H1 (cell line): Measurements from ENCODE around the gene MIPOL1. TPM values are rescaled to one million over a fixed set of nuclear protein-coding genes. Genes with fewer than 3 reads are reported as not detected.

Experiments
- CTCF ChIA-PET: fragments of 300-600 bp; sonication (Branson Sonifier 250); formaldehyde crosslinking; loops from one replicate; lab custom pipeline; 2021; ENCODE audit not compliant: partially characterized antibody; lab: Charles Lee
- POLR2A ChIA-PET: fragments of 300-600 bp; sonication (Branson Sonifier 250); formaldehyde crosslinking; loops from one replicate; lab custom pipeline; 2021; ENCODE audit warnings: inconsistent platforms; ENCODE audit not compliant: partially characterized antibody; lab: Charles Lee
- DNase-seq, 2 experiments: peaks; one replicate each; pipeline versions ENCODE4 v3.0.0 to v3.0.0-alpha.2; 2010 to 2022; ENCODE audit warnings: low spot score in 2 of 2, low read depth in 1 of 2, mixed read lengths in 1 of 2
- FAIRE-seq: peaks from 2 replicates; lab custom pipeline; 2011; peaks lifted over from hg19 to GRCh38; lab: Jason Lieb, UNC
- H2AFZ ChIP-seq: 2 replicates; pipeline ENCODE4 v1.8.1; 2012; ENCODE audit warnings: low read length, inconsistent platforms
- H2AK5ac ChIP-seq: 2 replicates; pipeline ENCODE4 v1.6.1; 2013; ENCODE audit warnings: low read depth, low read length
- H2BK120ac ChIP-seq: replicated peaks from 2 replicates; pipeline ENCODE3; 2013; ENCODE audit warnings: low read depth, low read length, inconsistent platforms
- H2BK12ac ChIP-seq: 2 replicates; pipeline ENCODE4 v1.6.1; 2013; ENCODE audit warnings: low read depth, low read length
- H2BK15ac ChIP-seq: 2 replicates; pipeline ENCODE4 v1.6.1; 2013; ENCODE audit warnings: low read length
- H2BK20ac ChIP-seq: 2 replicates; pipeline ENCODE4 v1.6.1; 2013; ENCODE audit warnings: low read length
- H2BK5ac ChIP-seq: 2 replicates; pipeline ENCODE4 v1.6.1; 2013; ENCODE audit warnings: low read depth, low read length
- H3K14ac ChIP-seq: 2 replicates; pipeline ENCODE4 v1.6.1; 2013; ENCODE audit warnings: inconsistent platforms; ENCODE audit not compliant: insufficient read length
- H3K18ac ChIP-seq: 2 replicates; pipeline ENCODE4 v1.6.1; 2013; ENCODE audit warnings: low read length; ENCODE audit errors: extremely low read depth
- H3K23ac ChIP-seq: 2 replicates; pipeline ENCODE4 v1.6.1; 2013; ENCODE audit warnings: inconsistent platforms; ENCODE audit not compliant: insufficient read length
- H3K23me2 ChIP-seq: 2 replicates; pipeline ENCODE4 v1.6.1; 2013; ENCODE audit warnings: low read depth, low read length
- H3K27ac ChIP-seq: 2 replicates; pipeline ENCODE4 v1.6.1; 2011; ENCODE audit warnings: low read depth, low read length, inconsistent platforms
- H3K27me3 ChIP-seq, 4 experiments: replicated peaks in 1 of 4; 1 replicate in 1 of 4; 2 replicates in 3 of 4; pipeline versions ENCODE4 v1.6.1 to v1.8.1; 2011 to 2013; ENCODE audit warnings: low read length in 3 of 4, mild to moderate bottlenecking in 3 of 4, inconsistent platforms in 2 of 4, mixed read lengths in 2 of 4, moderate library complexity in 1 of 4; ENCODE audit not compliant: control insufficient read depth in 3 of 4, insufficient read depth in 3 of 4; ENCODE audit errors: extremely low read depth in 1 of 4
- H3K36me3 ChIP-seq, 4 experiments: 2 replicates each; pipeline versions ENCODE4 v1.6.1 to v1.8.1; 2011 to 2013; ENCODE audit warnings: mild to moderate bottlenecking in 4 of 4, low read length in 3 of 4, moderate library complexity in 2 of 4, control low read depth in 1 of 4, inconsistent platforms in 1 of 4; ENCODE audit not compliant: insufficient read depth in 4 of 4, control insufficient read depth in 2 of 4
- H3K4ac ChIP-seq: replicated peaks from 2 replicates; pipeline ENCODE3; 2013; ENCODE audit warnings: low read length, low read depth, mixed read lengths, inconsistent platforms; ENCODE audit not compliant: insufficient read length
- H3K4me1 ChIP-seq, 4 experiments: replicated peaks in 1 of 4; 1 replicate in 1 of 4; 2 replicates in 3 of 4; pipeline versions ENCODE4 v1.6.1 to v1.8.1; 2011 to 2013; ENCODE audit warnings: low read length in 3 of 4, inconsistent platforms in 2 of 4, mixed read lengths in 1 of 4; ENCODE audit not compliant: insufficient read depth in 4 of 4, control insufficient read depth in 3 of 4
- H3K4me2 ChIP-seq, 2 experiments: 2 replicates each; pipeline versions ENCODE4 v1.6.1 to v1.8.1; 2011 to 2013; ENCODE audit warnings: low read depth in 2 of 2, low read length in 2 of 2, control low read depth in 1 of 2, inconsistent platforms in 1 of 2, mild to moderate bottlenecking in 1 of 2; ENCODE audit not compliant: insufficient read depth in 1 of 2
- H3K4me3 ChIP-seq, 4 experiments: fragments of 200-600, 300-600 bp in 1 of 4; sonication (generic), shearing (Covaris generic), sonication (Bioruptor Twin) in 1 of 4; 2 replicates each; pipeline versions ENCODE4 v1.5.1 to v1.8.1; 2011 to 2016; ENCODE audit warnings: low read length in 4 of 4, low read depth in 3 of 4, control low read depth in 2 of 4, inconsistent platforms in 2 of 4, mild to moderate bottlenecking in 2 of 4, mixed read lengths in 1 of 4, moderate library complexity in 1 of 4; ENCODE audit not compliant: insufficient read depth in 2 of 4; ENCODE audit errors: extremely low read depth in 1 of 4
- H3K56ac ChIP-seq: replicated peaks from 2 replicates; pipeline ENCODE3; 2013; ENCODE audit warnings: low read depth, mild to moderate bottlenecking, mixed read lengths, low read length, inconsistent platforms; ENCODE audit not compliant: insufficient read length
- H3K79me1 ChIP-seq: 2 replicates; pipeline ENCODE4 v1.6.1; 2013; ENCODE audit warnings: low read depth, low read length, control low read depth
- H3K79me2 ChIP-seq, 2 experiments: 2 replicates each; pipeline versions ENCODE4 v1.6.1 to v1.8.1; 2012 to 2013; ENCODE audit warnings: low read length in 2 of 2, mild to moderate bottlenecking in 2 of 2, inconsistent platforms in 1 of 2; ENCODE audit not compliant: insufficient read depth in 2 of 2, control insufficient read depth in 1 of 2
- H3K9ac ChIP-seq, 4 experiments: replicated peaks in 1 of 4; 1 replicate in 1 of 4; 2 replicates in 3 of 4; pipeline versions ENCODE4 v1.6.1 to v1.8.1; 2011 to 2013; ENCODE audit warnings: low read depth in 3 of 4, low read length in 3 of 4, control low read depth in 2 of 4, mild to moderate bottlenecking in 2 of 4, moderate library complexity in 2 of 4, inconsistent platforms in 1 of 4; ENCODE audit errors: extremely low read depth in 1 of 4
- H3K9me3 ChIP-seq, 2 experiments: 2 replicates each; pipeline versions ENCODE4 v1.6.1 to v1.8.1; 2012 to 2013; ENCODE audit warnings: mild to moderate bottlenecking in 2 of 2, moderate library complexity in 2 of 2, control low read depth in 1 of 2, inconsistent platforms in 1 of 2, low read depth in 1 of 2, low read length in 1 of 2, mixed read lengths in 1 of 2; ENCODE audit not compliant: insufficient read depth in 2 of 2
- H4K20me1 ChIP-seq, 2 experiments: replicated peaks in 1 of 2; 2 replicates each; pipeline versions ENCODE3 to v1.8.1; 2011 to 2013; ENCODE audit warnings: inconsistent platforms in 2 of 2, low read length in 2 of 2, mild to moderate bottlenecking in 1 of 2; ENCODE audit not compliant: insufficient read depth in 2 of 2, control insufficient read depth in 1 of 2
- H4K5ac ChIP-seq: 2 replicates; pipeline ENCODE4 v1.6.1; 2013; ENCODE audit warnings: low read length, low read depth, mixed read lengths, inconsistent platforms; ENCODE audit not compliant: insufficient read length
- H4K8ac ChIP-seq: 2 replicates; pipeline ENCODE4 v1.8.0; 2013; ENCODE audit warnings: mild to moderate bottlenecking, moderate library complexity, low read length, inconsistent platforms; ENCODE audit not compliant: insufficient read depth; ENCODE audit errors: extremely low read depth
- H4K91ac ChIP-seq: replicated peaks from 2 replicates; pipeline ENCODE3; 2013; ENCODE audit warnings: low read length, mixed read lengths, inconsistent platforms; ENCODE audit not compliant: insufficient read length
- BACH1 ChIP-seq: IDR thresholded peaks from 2 replicates; pipeline ENCODE4 v1.6.1; 2012; ENCODE audit warnings: low read length, improper control_type of control experiment
- CEBPB ChIP-seq: IDR thresholded peaks from 2 replicates; pipeline ENCODE4 v1.6.1; 2012; ENCODE audit warnings: low read depth, low read length
- CHD2 ChIP-seq: IDR thresholded peaks from 2 replicates; pipeline ENCODE4 v1.6.1; 2012; ENCODE audit warnings: low read length, improper control_type of control experiment
- EP300 ChIP-seq, 2 experiments: IDR thresholded peaks; 1 replicate in 1 of 2; 2 replicates in 1 of 2; pipeline ENCODE4 v1.6.1; 2011 to 2012; ENCODE audit warnings: low read depth in 2 of 2, low read length in 2 of 2, mild to moderate bottlenecking in 2 of 2, borderline replicate concordance in 1 of 2, inconsistent platforms in 1 of 2, moderate library complexity in 1 of 2
- JUND ChIP-seq: IDR thresholded peaks from 2 replicates; pipeline ENCODE4 v1.6.1; 2011; ENCODE audit warnings: mild to moderate bottlenecking, improper control_type of control experiment, low read length
- KDM5A ChIP-seq: fragments of 200-600 bp; IDR thresholded peaks from 2 replicates; pipeline ENCODE4 v1.7.1; 2012; ENCODE audit warnings: mild to moderate bottlenecking, low read length, inconsistent platforms, mixed read lengths
- MAFK ChIP-seq: IDR thresholded peaks from 2 replicates; pipeline ENCODE4 v1.6.1; 2012; ENCODE audit warnings: low read depth, mild to moderate bottlenecking, improper control_type of control experiment, low read length
- NRF1 ChIP-seq: IDR thresholded peaks from 2 replicates; pipeline ENCODE4 v1.6.1; 2011; ENCODE audit warnings: mild to moderate bottlenecking, low read depth, low read length, improper control_type of control experiment
- RFX5 ChIP-seq: IDR thresholded peaks from 2 replicates; pipeline ENCODE4 v1.6.1; 2011; ENCODE audit warnings: low read depth, low read length, improper control_type of control experiment, borderline replicate concordance
- RXRA ChIP-seq: IDR thresholded peaks from 2 replicates; pipeline ENCODE4 v1.6.1; 2011; ENCODE audit warnings: low read depth, mild to moderate bottlenecking, low read length, moderate library complexity; ENCODE audit not compliant: insufficient read depth
- SIRT6 ChIP-seq: IDR thresholded peaks from one replicate; pipeline ENCODE4 v1.7.1; 2012; ENCODE audit warnings: low read length, inconsistent platforms
- SP4 ChIP-seq: IDR thresholded peaks from 2 replicates; pipeline ENCODE4 v1.6.1; 2012; ENCODE audit warnings: low read length, inconsistent platforms
- SRF ChIP-seq: IDR thresholded peaks from 2 replicates; pipeline ENCODE4 v1.6.1; 2011; ENCODE audit warnings: mild to moderate bottlenecking, low read depth, low read length, moderate library complexity
- TEAD4 ChIP-seq: IDR thresholded peaks from 2 replicates; pipeline ENCODE4 v1.6.1; 2012; ENCODE audit warnings: low read depth, low read length, inconsistent platforms, mixed read lengths
- USF2 ChIP-seq: IDR thresholded peaks from 2 replicates; pipeline ENCODE4 v1.6.1; 2011; ENCODE audit warnings: low read length, improper control_type of control experiment
- YY1 ChIP-seq: IDR thresholded peaks from 2 replicates; pipeline ENCODE4 v1.6.1; 2011; ENCODE audit warnings: low read depth, mild to moderate bottlenecking, low read length
- WGBS, 2 experiments: shearing (Covaris generic) in 1 of 2; methylation state at CpG; one replicate each; pipeline versions ENCODE4 v1.1.6 to v1.1.7; 2013 to 2015; ENCODE audit warnings: low lambda C conversion rate in 2 of 2, mixed read lengths in 2 of 2, inconsistent platforms in 1 of 2, low coverage in 1 of 2, missing lambda C conversion rate in 1 of 2; ENCODE audit not compliant: insufficient replicate concordance in 2 of 2, insufficient coverage in 1 of 2, insufficient read length in 1 of 2; ENCODE audit errors: extremely low coverage in 1 of 2, missing lambda C conversion rate in 1 of 2; 5-methylcytosine and 5-hydroxymethylcytosine counted together
- polyA plus RNA-seq, 7 experiments: library from polyadenylated mRNA; depleted of rRNA in 3 of 7; stranded (reverse) in 5 of 7; unstranded in 2 of 7; fragments of >200 nt in 5 of 7; fragments of 200-250 nt in 2 of 7; gene quantifications; 1 replicate in 5 of 7; 2 replicates in 1 of 7; 4 replicates in 1 of 7; pipeline versions ENCODE4 v1.2.1 to v1.2.3, GENCODE V29; 2011 to 2013; ENCODE audit warnings: missing spikeins in 2 of 7, mixed read lengths in 2 of 7
- total RNA-seq: library from RNA; stranded (reverse); fragmentation: NEBNext Ultra II Directional; extraction: Animal tissue kit (Norgen Biotek cat#: 25700); gene quantifications from 2 replicates; pipeline ENCODE4 v1.2.1, GENCODE V29; 2021

MIPOL1 gene
- total and polyA plus RNA-seq, 2 of the 8 experiments (the other 6 are each of a cell fraction or from before 2014, with no cell fraction given) = 2.8 to 23.9 TPM

- no peak overlapping the region for H4K91ac ChIP-seq
- H2BK15ac ChIP-seq = no peak overlapping the region
- POLR2A ChIA-PET = no interaction called here
- no peak overlapping the region for H4K8ac ChIP-seq
- H2BK12ac ChIP-seq = no peak overlapping the region
- DNase-seq = no peak
- no peak overlapping the region for H4K5ac ChIP-seq
- no peak overlapping the region for H2AFZ ChIP-seq
- no peak overlapping the region for H3K56ac ChIP-seq
- H3K4ac ChIP-seq = no peak overlapping the region
- no peak overlapping the region for H3K27ac ChIP-seq
- no peaks in the 10 kb centered on the region for H3K79me1 ChIP-seq
- no peak overlapping the region for H2BK120ac ChIP-seq
- H3K9me3 ChIP-seq = no peaks in the 10 kb centered on the region
- CTCF ChIA-PET = no interaction called here
- H3K4me3 ChIP-seq = no peak overlapping the region
- no peak overlapping the region for H3K4me2 ChIP-seq
- no peaks in the 10 kb centered on the region for H3K36me3 ChIP-seq
- no peak overlapping the region for H2BK20ac ChIP-seq
- no peak overlapping the region for H3K23ac ChIP-seq
- no peak for FAIRE-seq
- no peaks in the 10 kb centered on the region for H3K79me2 ChIP-seq
- no peak overlapping the region for H3K14ac ChIP-seq
- no peak overlapping the region for H2AK5ac ChIP-seq
- H3K23me2 ChIP-seq = no peaks in the 10 kb centered on the region
- H2BK5ac ChIP-seq = no peak overlapping the region
- no peaks in the 10 kb centered on the region for H4K20me1 ChIP-seq
- H3K27me3 ChIP-seq = no peaks in the 10 kb centered on the region
- no peak overlapping the region for H3K9ac ChIP-seq
- H3K4me1 ChIP-seq = no peaks in the 10 kb centered on the region
- 86% methylated on average over 5 of the region's 5 CpGs; no CpG with 5 or more reads in 1 of the 2 experiments for WGBS, 2 experiments
- H3K18ac ChIP-seq = no peak overlapping the region
- TF ChIP-seq CEBPB = no peak
- TF ChIP-seq RXRA = no peak
- TF ChIP-seq USF2 = no peak
- no peak for TF ChIP-seq SIRT6
- no peak for TF ChIP-seq CHD2
- no peak for TF ChIP-seq NRF1
- no peak for TF ChIP-seq BACH1
- TF ChIP-seq SP4 = no peak
- TF ChIP-seq JUND = no peak
- no peak for TF ChIP-seq YY1
- TF ChIP-seq SRF = no peak
- no peak for TF ChIP-seq RFX5
- TF ChIP-seq KDM5A = no peak
- TF ChIP-seq TEAD4 = no peak
- TF ChIP-seq EP300 (IDR thresholded peaks at IDR 0.05; ENCODE audit: borderline replicate concordance in 1 of 2, low read depth in 2 of 2, low read length in 2 of 2) = no peak
- TF ChIP-seq MAFK = no peak
Observed at GRCh38 chr14:37501877-37502276, 304.1 kb downstream of the MIPOL1 start.
